GM19023 (cell line): ENCODE data around the gene LRRC1.

Experiments
- ATAC-seq: cut with Tn5 transposase; IDR thresholded peaks from one replicate; pipeline ENCODE4 v1.9.1; 2021; ENCODE audit warnings: mild to moderate bottlenecking, moderate library complexity; ENCODE audit not compliant: unreplicated experiment

Gene LRRC1

DNA sequence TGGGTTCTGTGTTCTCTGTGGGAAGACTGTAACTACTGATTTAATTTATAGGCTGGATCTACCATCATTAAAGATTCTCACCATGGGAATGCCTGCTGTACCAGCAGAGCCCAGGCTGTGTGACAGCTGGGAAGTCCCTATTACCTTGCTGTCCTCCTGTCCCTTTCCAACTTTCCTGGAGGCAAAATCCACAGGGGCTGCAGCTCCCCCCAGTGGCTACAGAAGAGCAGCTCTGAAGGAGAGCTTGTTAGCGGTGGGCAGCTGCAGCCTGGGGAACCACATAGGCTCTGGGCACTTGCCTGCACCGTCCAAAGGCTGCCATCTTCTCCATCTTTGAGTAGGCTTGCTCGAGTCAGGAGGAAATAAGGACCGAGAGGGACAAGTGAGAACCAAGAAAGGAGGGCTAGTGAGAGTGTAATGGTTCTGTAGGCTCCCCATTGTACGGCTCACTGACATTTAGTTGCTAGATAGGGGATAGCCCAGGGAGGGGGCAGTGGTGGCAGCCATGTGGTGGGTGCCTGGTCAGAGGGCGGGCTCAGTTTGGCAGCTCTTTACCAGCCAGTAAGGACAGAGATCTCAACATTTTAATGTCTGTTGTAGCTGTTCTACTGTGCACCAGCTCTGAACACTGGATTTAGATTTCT is 161.4 kb downstream of the LRRC1 start:
- ATAC-seq, result peak; percentile 82

DNA sequence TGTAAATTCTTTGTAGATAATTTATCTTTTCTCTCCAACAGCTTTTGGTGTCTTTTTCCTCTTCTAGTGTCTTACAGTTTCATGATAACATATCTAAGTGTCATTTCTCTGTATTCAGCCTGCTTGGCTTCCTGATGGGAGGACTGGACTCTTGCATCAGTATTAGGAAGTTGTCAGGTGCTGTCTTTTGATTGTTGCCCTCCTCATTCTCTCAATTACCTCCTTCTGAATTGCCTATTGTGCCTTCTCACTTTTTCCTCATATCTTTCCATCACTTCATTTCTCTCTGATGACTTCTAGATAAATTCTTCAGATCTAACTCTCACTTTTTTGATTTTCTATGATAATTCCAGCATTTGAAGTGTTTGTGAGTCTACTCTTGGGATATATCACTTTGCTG is 162.0 kb downstream of the LRRC1 start:
- no peak for ATAC-seq

DNA sequence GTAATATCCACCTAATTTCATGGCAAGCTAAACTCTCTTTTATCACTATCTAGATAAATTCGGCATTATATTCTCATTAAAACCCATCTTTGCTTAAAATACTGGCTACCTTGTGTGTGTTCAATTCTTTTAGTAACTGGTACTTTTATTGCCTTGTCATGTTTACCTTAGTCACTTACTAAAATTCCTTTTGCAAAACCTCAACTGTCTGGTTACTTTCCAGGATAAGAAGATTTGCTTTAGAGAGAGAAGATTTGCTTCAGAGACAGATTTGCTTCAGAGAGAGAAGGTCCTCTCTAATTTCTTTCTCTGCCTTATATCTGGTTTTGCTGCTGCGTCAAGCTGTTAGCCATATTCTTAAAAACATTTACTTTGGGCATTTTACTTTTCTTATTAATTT is 164.9 kb downstream of the LRRC1 start:
- ATAC-seq, result no peak

DNA sequence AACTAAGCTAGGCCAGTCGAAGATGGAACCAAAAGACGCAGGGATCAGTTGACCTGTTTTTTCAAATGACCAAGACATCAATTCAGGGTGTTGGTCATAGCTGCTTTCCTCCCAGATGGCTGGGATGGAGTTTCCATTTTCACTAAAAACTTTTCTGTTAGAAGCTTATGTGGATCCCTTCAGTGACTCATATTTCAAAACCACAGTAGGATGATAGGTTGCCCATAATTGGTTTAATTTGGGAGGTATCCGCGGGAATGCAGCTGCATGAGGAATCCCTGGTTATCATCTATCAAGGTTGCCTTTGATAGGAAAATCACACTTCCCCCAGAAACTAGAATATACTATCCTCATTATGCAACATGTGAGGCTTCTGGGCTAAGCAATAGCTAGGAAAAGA is 165.5 kb downstream of the LRRC1 start:
- ATAC-seq, result no peak

DNA sequence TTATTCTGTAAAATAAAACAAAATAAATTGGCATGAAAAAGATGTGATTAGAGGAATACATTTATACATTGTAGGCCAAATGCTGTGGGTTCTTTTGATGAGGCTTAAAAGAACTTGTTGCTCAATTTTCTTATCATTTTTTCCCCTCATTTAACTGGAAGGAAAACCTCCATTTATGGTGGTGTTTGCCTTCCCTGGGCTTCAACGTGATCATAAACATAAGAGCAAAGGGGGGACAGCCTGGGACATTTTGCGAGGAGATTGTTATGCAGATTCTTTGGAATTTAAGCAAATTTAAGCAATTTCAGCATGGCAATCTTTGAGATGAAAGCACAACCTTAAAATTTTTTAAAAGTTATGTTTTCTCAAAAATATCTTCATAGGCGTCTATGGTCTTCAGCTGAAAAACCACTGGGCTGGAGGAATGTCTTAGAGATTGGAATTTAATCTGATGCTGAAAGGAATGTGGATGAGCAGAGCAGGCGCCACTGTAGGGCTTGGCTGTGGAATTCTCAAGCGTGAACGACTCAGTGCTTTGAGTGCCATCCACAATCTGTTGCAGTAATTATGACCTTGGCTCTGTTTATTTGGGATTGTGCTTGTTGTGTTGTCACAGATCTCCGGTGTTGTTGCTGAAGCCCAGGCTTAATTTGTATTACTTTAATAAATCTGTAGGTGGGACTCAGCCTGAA is 167.0 kb downstream of the LRRC1 start:
- no peak for ATAC-seq

DNA sequence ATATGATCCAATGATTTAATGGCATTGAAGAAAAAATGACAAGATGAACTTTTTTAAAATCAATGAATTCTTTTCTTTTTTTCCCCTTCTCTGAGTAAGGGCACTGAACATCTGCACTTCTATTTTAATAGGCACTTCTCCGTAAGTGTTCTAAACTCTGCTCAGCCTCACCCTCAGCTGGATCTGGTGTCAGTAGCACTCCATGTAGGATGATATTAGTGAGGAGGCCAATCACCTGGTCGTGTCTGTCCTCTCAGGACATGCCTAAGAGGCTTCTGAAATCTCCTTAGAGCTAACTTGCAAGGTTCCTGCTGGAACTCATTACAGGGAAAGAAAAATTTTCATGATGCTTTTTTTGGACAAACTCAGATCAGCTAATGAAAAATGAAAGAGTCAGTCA is 167.8 kb downstream of the LRRC1 start:
- ATAC-seq, result no peak

DNA sequence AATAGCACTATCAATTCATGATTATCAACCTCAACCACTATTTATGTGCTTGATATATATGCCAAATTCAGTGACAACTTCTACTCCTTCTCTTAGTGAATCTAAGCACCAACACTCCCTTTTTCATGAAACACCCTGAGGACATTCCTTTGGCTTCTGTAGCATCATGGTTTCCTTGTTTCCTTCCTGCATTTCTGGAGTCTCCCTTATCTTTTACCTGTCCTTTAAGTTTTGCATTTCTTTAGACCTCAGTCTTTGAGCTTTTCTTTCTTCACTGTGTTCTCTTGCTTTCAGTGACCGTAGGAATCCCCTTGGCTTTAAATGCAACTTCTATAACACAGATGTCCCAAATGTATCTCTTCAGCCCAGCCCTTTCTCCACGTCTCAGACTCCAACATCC is 172.6 kb downstream of the LRRC1 start:
- ATAC-seq, result no peak
